Neural progenitor cell (in vitro differentiated cells): ENCODE measurements around the gene PSD4. TPM values are rescaled to one million over a fixed set of nuclear protein-coding genes. Genes with fewer than 3 reads are reported as not detected.

Experiments used
- DNase-seq: peaks from one replicate; pipeline ENCODE4 v3.0.0-alpha.2; 2016; ENCODE audit warnings: low spot score
- H2AFZ ChIP-seq: fragments of 200-600 bp; sonication (generic); replicated peaks from 2 replicates; pipeline ENCODE4 v1.6.1; 2016; ENCODE audit warnings: antibody characterized with exemption
- H3F3A ChIP-seq: fragments of 200-600 bp; sonication (generic); 2 replicates; pipeline ENCODE4 v1.6.1; 2016; ENCODE audit warnings: antibody characterized with exemption, low read depth
- H3K27ac ChIP-seq: fragments of 200-600 bp; sonication (generic); 2 replicates; pipeline ENCODE4 v1.5.1; 2016; ENCODE audit warnings: mild to moderate bottlenecking
- H3K27me3 ChIP-seq: fragments of 200-600 bp; sonication (generic); 2 replicates; pipeline ENCODE4 v1.6.1; 2016; ENCODE audit warnings: mild to moderate bottlenecking, moderate library complexity
- H3K36me3 ChIP-seq: fragments of 200-600 bp; sonication (generic); 2 replicates; pipeline ENCODE4 v1.5.1; 2016
- H3K4me1 ChIP-seq: fragments of 200-600 bp; sonication (generic); 2 replicates; pipeline ENCODE4 v1.6.1; 2016; ENCODE audit warnings: mixed run types
- H3K4me2 ChIP-seq: fragments of 200-600 bp; sonication (generic); 2 replicates; pipeline ENCODE4 v1.6.1; 2016
- H3K4me3 ChIP-seq: fragments of 200-600 bp; sonication (generic); 2 replicates; pipeline ENCODE4 v1.5.1; 2016
- H3K79me2 ChIP-seq: fragments of 200-600 bp; sonication (generic); 2 replicates; pipeline ENCODE4 v1.6.1; 2016; ENCODE audit warnings: low read depth
- H3K9ac ChIP-seq: fragments of 200-600 bp; sonication (generic); 2 replicates; pipeline ENCODE4 v1.6.1; 2016
- H3K9me3 ChIP-seq: fragments of 200-600 bp; sonication (generic); 2 replicates; pipeline ENCODE4 v1.5.1; 2016; ENCODE audit warnings: low read depth
- H4K20me1 ChIP-seq: fragments of 200-600 bp; sonication (generic); 2 replicates; pipeline ENCODE4 v1.6.1; 2016; ENCODE audit warnings: low read depth
- H3K27ac Mint-ChIP-seq: 3 replicates; pipeline ENCODE4 v1.8.0; 2021; ENCODE audit warnings: mixed read lengths
- H3K27me3 Mint-ChIP-seq: 2 replicates; pipeline ENCODE4 v1.8.0; 2022; ENCODE audit warnings: low read depth, mild to moderate bottlenecking, inconsistent platforms, moderate library complexity, mixed read lengths; ENCODE audit not compliant: insufficient read depth
- H3K36me3 Mint-ChIP-seq: 3 replicates; pipeline ENCODE4 v1.8.0; 2021; ENCODE audit warnings: mixed read lengths
- H3K4me1 Mint-ChIP-seq: 3 replicates; pipeline ENCODE4 v1.8.0; 2021; ENCODE audit warnings: mixed read lengths
- H3K4me3 Mint-ChIP-seq: 3 replicates; pipeline ENCODE4 v1.8.0; 2021; ENCODE audit warnings: mild to moderate bottlenecking, moderate library complexity, mixed read lengths
- H3K9me3 Mint-ChIP-seq: 3 replicates; pipeline ENCODE4 v1.8.0; 2020; ENCODE audit warnings: mixed read lengths
- CTCF ChIP-seq: fragments of 200-600 bp; sonication (generic); IDR thresholded peaks from 2 replicates; pipeline ENCODE4 v1.5.1; 2017; ENCODE audit warnings: antibody characterized with exemption, mild to moderate bottlenecking
- EZH2 ChIP-seq: fragments of 200-600 bp; sonication (generic); IDR thresholded peaks from 2 replicates; pipeline ENCODE4 v1.6.1; 2017; ENCODE audit warnings: antibody characterized with exemption, mild to moderate bottlenecking, moderate library complexity
- EZH2phosphoT487 ChIP-seq: fragments of 200-600 bp; sonication (generic); IDR thresholded peaks from 2 replicates; pipeline ENCODE4 v1.6.1; 2017; ENCODE audit warnings: antibody characterized with exemption
- total RNA-seq: library from RNA; depleted of rRNA; stranded (reverse); fragments of >200 nt; gene quantifications from 2 replicates; pipeline ENCODE4 v1.2.3, GENCODE V29; 2015; ENCODE audit warnings: low replicate concordance

The PSD4 gene
- total RNA-seq, 1 donor from 2014 or later = 0.02 TPM

GRCh38 chr2:113224647-113225236 is 51.0 kb downstream of the PSD4 start:
- Histone ChIP-seq H3K27ac (no peak overlapping the region), H3K4me1 (peaks cover 18% of the 10 kb centered on the region), H3K27me3 (no peaks in the 10 kb centered on the region), H3F3A (peaks cover 12% of the 10 kb centered on the region), H3K4me2 (peak overlapping the region; percentile 76), H3K9ac (no peak overlapping the region), H2AFZ (no peak overlapping the region), H4K20me1 (no peaks in the 10 kb centered on the region), H3K4me3 (no peak overlapping the region), H3K79me2 (no peaks in the 10 kb centered on the region), H3K36me3 (no peaks in the 10 kb centered on the region), H3K9me3 (no peaks in the 10 kb centered on the region)
- H3K9me3 Mint-ChIP-seq = peaks cover 8% of the 10 kb centered on the region
- peak overlapping the region; percentile 95 for H3K27ac Mint-ChIP-seq
- H3K36me3 Mint-ChIP-seq = peaks cover 4% of the 10 kb centered on the region
- no peak for TF ChIP-seq EZH2phosphoT487
- no peak for TF ChIP-seq CTCF
- TF ChIP-seq EZH2 = no peak
- H3K4me3 Mint-ChIP-seq = peak overlapping the region; percentile 44
- H3K4me1 Mint-ChIP-seq = peaks cover 64% of the 10 kb centered on the region
- no peak for DNase-seq
- peaks cover 14% of the 10 kb centered on the region for H3K27me3 Mint-ChIP-seq

- Mint-ChIP-seq H3K4me3 (peak overlapping the region; percentile 44), H3K36me3 (peaks cover 4% of the 10 kb centered on the region), H3K9me3 (peaks cover 8% of the 10 kb centered on the region), H3K27me3 (peaks cover 12% of the 10 kb centered on the region), H3K4me1 (peaks cover 60% of the 10 kb centered on the region), H3K27ac (peak overlapping the region; percentile 95)
- no peaks in the 10 kb centered on the region for H4K20me1 ChIP-seq
- peaks cover 12% of the 10 kb centered on the region for H3F3A ChIP-seq
- peak overlapping the region; percentile 68 for H3K27ac ChIP-seq
- H3K79me2 ChIP-seq = no peaks in the 10 kb centered on the region
- H3K4me2 ChIP-seq = peak overlapping the region; percentile 76
- peaks cover 18% of the 10 kb centered on the region for H3K4me1 ChIP-seq
- H3K9me3 ChIP-seq = no peaks in the 10 kb centered on the region
- H3K27me3 ChIP-seq = no peaks in the 10 kb centered on the region
- TF ChIP-seq EZH2phosphoT487 (no peak), EZH2 (no peak), CTCF (no peak)
- peak; percentile 87 for DNase-seq
- H3K36me3 ChIP-seq = no peaks in the 10 kb centered on the region
- no peak overlapping the region for H3K9ac ChIP-seq
- peak overlapping the region; percentile 65 for H2AFZ ChIP-seq
- H3K4me3 ChIP-seq = peak overlapping the region; percentile 22
These were observed 51.8 kb downstream of the PSD4 start for GRCh38 chr2:113225263-113226259.

- Histone ChIP-seq H3F3A (peaks cover 12% of the 10 kb centered on the region), H2AFZ (no peak overlapping the region), H3K79me2 (no peaks in the 10 kb centered on the region), H3K9ac (no peak overlapping the region), H3K27me3 (no peaks in the 10 kb centered on the region), H3K4me1 (peaks cover 18% of the 10 kb centered on the region), H3K9me3 (no peaks in the 10 kb centered on the region), H3K4me2 (peak overlapping the region; percentile 76), H3K36me3 (no peaks in the 10 kb centered on the region), H3K27ac (no peak overlapping the region), H3K4me3 (no peak overlapping the region), H4K20me1 (no peaks in the 10 kb centered on the region)
- H3K36me3 Mint-ChIP-seq = peaks cover 4% of the 10 kb centered on the region
- H3K9me3 Mint-ChIP-seq = peaks cover 8% of the 10 kb centered on the region
- peaks cover 14% of the 10 kb centered on the region for H3K27me3 Mint-ChIP-seq
- H3K4me3 Mint-ChIP-seq = peak overlapping the region; percentile 12
- DNase-seq = no peak
- no peak for TF ChIP-seq EZH2phosphoT487
- no peak for TF ChIP-seq CTCF
- no peak for TF ChIP-seq EZH2
- H3K27ac Mint-ChIP-seq = peak overlapping the region; percentile 95
- H3K4me1 Mint-ChIP-seq = peaks cover 55% of the 10 kb centered on the region
These were observed 52.7 kb downstream of the PSD4 start for GRCh38 chr2:113226462-113226861.
